Activated CD8-positive, alpha-beta memory T cell treated with anti-CD3 and anti-CD28 coated beads, Interleukin-2, amount 50 U/mL, for 4 hours (primary cell): ENCODE measurements around the gene FOXN1.

Source experiments
- DNase-seq: peaks from one replicate; pipeline ENCODE4 v3.0.0-alpha.2; 2020

FOXN1 gene

GRCh38 chr17:28527859-28528258 is 21.7 kb downstream of the FOXN1 start:
- no peak for DNase-seq

DNA sequence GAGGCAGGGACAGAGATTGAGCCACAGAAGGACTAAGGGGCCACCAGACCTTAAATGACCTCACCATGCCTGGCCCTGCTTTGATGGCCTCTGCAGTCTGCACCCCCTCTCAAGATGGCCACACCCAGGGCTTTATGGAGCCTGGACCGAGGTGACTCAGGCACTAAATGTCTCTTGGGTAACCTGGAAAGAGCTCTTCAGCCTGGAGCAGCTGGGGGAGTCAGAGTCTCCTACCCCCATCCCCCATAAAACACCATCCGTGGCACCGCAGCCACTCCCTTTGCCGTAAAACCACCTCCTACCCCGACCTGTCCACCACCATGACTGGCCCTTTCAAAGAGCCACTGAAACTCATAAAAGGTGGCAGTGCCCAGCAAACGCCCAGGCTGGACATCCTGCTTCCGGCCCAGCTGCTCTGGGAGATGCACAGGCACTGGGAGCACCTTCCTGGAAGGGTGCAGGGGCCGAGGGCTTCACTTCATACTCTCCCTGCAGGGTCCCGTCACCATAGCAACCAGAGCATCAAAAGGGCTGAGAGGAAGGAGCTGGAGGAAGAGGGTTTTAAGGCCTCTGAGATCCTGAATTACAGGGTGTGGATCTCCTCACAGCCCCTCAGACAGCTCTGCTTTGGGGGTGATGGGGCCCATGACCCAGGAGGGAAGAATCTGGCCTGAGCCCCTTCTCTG is 22.3 kb downstream of the FOXN1 start:
- DNase-seq, result no peak

- no peak for DNase-seq
Observed at GRCh38 chr17:28529013-28529400, 22.9 kb downstream of the FOXN1 start.

DNA sequence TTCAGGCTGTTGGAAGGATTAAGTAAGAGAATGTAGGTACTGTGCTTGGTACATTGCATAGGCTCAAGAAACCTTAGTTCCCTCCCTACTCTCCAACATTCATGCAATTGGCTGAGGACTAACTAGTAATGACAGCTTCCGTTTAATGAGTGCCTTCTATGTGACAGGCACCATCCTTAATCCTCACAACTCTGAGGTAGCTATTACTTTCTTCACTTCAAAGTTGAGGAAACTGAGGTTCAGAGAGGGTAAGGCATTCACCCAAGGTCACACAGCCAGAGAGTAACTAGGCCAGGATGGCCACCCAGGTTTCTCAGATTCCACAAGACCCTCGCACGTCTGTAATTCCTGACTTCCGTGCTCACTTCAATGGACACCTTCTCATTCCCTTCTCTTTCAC is 24.1 kb downstream of the FOXN1 start:
- no peak for DNase-seq

DNA sequence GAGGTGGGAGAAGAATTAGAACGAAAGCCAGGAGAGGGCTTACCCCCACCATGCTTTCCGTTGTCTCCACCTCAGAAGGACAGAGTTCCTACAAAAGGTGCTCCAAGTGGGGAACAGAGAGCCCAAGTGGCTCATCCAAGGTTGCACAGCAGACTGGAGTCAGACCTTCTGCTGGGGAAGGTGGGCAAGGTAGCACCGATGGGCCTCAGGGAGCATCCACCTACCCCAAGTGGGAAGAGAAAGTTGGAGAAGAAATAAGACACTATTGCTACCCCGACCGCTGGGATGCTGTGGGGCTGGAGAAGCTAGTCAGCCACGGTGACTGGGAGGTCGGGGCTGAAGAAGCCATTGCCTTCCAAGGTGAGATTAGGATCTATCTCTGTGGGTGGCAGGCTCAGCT is 24.8 kb downstream of the FOXN1 start:
- DNase-seq, result no peak

DNA sequence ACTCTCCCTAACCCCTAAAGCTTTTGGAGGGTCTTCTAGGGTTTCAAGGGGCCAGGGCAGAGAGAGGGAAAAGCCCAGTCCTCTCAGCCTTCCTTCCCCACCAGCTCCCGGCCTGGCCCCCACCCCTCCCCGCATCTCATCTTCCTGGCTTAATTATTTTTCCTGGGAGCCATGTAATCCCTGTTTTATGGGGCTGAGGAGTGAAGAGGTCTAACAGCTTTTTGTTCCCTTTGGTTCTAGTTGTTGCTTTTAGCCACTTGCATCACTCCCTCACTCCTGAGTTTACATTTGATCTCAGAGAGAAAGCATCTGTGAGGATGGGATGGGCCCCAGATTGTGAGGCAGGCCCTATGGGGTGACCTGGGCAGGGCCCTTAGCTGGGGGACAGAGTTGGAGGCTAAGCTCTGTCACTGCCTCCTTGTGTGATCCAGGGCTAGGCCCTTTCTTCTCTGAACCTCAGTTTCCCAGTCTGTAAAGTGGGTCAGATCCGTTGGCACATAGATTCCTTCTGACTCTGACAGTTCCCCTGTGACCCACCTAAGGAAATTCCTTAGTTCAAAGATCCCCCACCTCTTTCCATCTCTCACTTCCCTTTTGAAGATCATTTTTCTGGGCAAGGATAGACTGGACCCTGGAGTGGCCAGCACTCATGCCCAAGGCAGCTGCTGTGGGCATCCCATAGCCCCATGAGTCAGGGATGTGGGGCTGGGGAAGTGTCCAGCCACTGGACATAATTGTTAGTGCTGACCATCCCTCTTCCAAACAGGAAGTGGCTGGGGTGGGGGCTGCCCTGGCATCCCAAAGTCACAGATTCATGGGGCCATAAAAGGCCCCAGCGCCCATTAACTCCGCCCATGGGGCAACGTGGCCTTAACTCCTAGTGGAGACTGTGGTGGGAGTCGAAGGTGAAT is 26.2 kb downstream of the FOXN1 start:
- DNase-seq, result no peak

GRCh38 chr17:28533091-28533807 is 27.1 kb downstream of the FOXN1 start:
- DNase-seq, result no peak

- no peak for DNase-seq
Observed at GRCh38 chr17:28534740-28535375, 28.7 kb downstream of the FOXN1 start.

DNA sequence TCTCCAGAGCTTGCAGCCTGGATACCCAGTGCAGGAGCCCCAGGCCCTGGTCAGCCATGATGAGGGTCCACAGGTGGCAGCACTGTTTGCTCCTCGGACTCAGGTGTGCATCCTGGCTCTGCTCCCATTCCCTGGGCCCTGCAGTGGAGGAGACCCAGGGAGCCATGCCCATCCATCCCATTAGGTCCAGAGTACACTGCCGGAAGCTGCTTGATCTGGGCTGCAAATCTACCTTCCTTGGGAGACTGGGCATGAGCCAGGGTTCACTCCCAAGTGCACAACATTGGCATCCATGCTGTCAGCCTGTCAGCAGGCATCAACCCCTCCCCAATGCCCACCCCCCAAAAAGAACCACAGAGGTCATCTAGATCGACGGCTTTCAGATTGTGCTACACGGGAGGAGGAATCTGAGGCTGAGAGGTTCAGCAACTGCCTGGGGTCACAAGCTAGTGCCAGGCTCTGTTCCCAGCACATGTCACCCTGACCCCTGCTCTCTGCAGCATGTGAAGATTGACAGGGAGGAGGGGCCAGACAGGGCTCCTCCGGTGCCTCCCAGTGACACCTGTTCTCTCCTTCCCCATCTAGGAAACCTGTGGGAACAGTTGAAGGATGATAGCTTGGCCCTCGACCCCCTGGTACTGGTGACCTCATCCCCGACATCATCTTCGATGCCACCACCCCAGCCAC is 30.5 kb downstream of the FOXN1 start:
- DNase-seq, result no peak

GRCh38 chr17:28537219-28537610 is 31.1 kb downstream of the FOXN1 start:
- no peak for DNase-seq

- no peak for DNase-seq
Observed at GRCh38 chr17:28538296-28538895, 32.2 kb downstream of the FOXN1 start.

- DNase-seq, result no peak
Observed at GRCh38 chr17:28540231-28540630, 34.1 kb downstream of the FOXN1 start.

DNA sequence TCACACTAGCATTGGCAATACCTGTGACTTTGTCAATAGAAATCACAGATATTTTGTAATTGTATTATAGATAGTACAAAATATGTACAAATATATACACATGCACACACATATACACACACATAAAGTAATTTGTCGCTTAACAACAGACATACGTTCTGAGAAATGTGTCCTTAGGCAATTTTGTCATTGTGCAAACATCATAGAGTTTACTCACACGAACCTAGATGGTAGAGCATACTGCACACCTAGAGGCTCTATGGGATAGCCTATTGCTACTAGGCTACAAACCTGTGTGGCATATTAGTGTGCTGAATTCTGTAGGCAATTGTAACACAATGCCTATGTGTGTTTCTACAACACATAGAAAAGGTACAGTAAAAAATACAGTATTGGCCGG is 35.3 kb downstream of the FOXN1 start:
- DNase-seq, result no peak

GRCh38 chr17:28544402-28545140 is 38.4 kb downstream of the FOXN1 start:
- DNase-seq, result no peak

GRCh38 chr17:28545141-28545503 is 39.0 kb downstream of the FOXN1 start:
- DNase-seq, result no peak

- DNase-seq, result no peak
Observed at GRCh38 chr17:28545787-28546415, 39.8 kb downstream of the FOXN1 start.

DNA sequence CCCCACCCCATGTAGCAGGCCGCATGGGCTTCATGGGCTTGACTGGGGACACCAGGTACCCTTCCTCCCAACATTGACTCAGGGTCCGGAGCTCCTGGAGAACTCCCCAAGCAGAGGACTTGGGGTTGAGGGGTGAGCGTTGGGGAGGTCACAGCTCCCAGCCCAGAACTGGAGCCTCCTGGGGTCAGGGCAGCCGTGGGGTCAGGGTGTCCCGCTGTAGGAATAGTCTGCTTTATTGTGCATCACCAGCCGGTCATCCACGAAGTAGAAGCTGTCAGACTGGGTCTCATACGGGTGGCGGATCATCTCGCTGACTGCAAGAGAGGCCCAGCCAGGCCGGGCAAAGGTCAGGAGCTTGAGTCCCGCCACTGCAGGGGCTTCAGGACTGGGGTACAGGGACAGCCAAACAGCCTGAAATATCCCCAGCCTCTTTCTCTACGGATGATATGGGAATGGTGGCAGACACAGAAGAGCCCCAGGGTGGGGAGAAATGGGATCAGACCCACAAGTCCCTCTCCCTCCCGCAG is 41.0 kb downstream of the FOXN1 start:
- no peak for DNase-seq

DNA sequence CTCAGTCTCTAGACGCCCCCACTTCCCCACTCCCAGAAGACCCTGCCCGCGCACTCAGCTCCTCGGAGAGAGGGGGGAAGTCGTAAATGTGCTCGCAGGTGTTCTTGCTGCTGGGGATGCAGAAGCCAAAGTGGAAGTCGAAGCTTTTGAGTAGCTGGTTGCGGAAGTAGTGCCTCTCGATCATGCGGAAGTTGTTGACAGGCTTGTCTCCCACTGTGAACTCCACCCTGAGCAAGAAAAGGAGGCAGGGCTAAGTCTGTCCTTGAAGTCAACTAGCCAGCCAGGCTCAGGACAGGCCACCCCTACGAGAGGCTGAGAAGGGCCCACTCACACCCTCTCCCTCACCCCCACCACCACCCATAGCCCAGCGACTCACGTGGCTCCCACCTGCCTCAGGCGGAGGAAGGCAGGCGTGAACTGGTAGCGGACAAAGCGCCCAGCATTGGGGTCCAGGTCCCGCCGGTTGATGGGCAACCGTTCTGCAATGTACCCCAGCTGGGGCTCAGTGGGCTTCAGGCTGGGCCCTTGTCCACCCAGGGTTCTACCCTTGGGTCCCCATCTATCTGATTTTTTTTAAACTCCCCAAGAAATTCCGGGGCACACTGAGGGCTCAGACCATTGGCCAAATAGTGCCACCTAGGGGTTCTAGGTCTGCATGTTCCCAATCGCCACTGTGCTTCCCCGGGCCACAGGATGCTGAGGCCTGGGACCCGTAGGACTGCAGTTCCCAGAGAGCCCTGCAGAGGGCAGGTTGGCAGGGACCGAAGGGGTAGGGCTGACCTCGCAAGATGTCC is 41.7 kb downstream of the FOXN1 start:
- peak; percentile 57 for DNase-seq

GRCh38 chr17:28548417-28549130 is 42.4 kb downstream of the FOXN1 start:
- no peak for DNase-seq
